PC-9 (cell line): ENCODE results near the gene HSPA1A. TPM values are rescaled to one million over a fixed set of nuclear protein-coding genes. Genes with fewer than 3 reads are reported as not detected.

ENCODE experiments used
- BruUV-seq: library from RNA; stranded (reverse); fragments of 400-500 nt; replicated peaks from 2 replicates; lab custom pipeline; 2021; lab: Mats Ljungman, UMichigan
- CTCF ChIA-PET: fragments of 300-600 bp; sonication (Branson Sonifier 250); formaldehyde crosslinking; loops from one replicate; lab custom pipeline; 2022; ENCODE audit warnings: antibody characterized with exemption; lab: Charles Lee
- POLR2A ChIA-PET: fragments of 300-600 bp; sonication (Branson Sonifier 250); formaldehyde crosslinking; loops from one replicate; lab custom pipeline; 2022; ENCODE audit warnings: antibody characterized with exemption; ENCODE audit not compliant: unreplicated experiment; lab: Charles Lee
- DNase-seq, 2 experiments: peaks; one replicate each; pipeline versions ENCODE4 v3.0.0 to v3.0.0-alpha.2; 2015 to 2022; ENCODE audit warnings: mixed read lengths in 1 of 2
- H2AFZ ChIP-seq: fragments of 200-600 bp; sonication (generic); 2 replicates; pipeline ENCODE4 v1.8.1; 2017; ENCODE audit warnings: antibody characterized with exemption
- H3F3A ChIP-seq: fragments of 200-600 bp; sonication (generic); 2 replicates; pipeline ENCODE4 v1.8.1; 2017; ENCODE audit warnings: antibody characterized with exemption, mild to moderate bottlenecking, low read depth; ENCODE audit not compliant: insufficient read depth
- H3K27ac ChIP-seq: fragments of 200-600 bp; sonication (generic); 2 replicates; pipeline ENCODE4 v1.6.1; 2016; ENCODE audit warnings: mixed run types
- H3K27me3 ChIP-seq: fragments of 200-600 bp; sonication (generic); 2 replicates; pipeline ENCODE4 v1.6.1; 2016; ENCODE audit warnings: low read depth, mixed run types; ENCODE audit not compliant: insufficient read depth
- H3K36me3 ChIP-seq: fragments of 200-600 bp; sonication (generic); 2 replicates; pipeline ENCODE4 v1.6.1; 2016; ENCODE audit warnings: low read depth, mixed run types
- H3K4me1 ChIP-seq: fragments of 200-600 bp; sonication (generic); replicated peaks from 2 replicates; pipeline ENCODE4 v1.6.1; 2016; ENCODE audit warnings: mixed run types; ENCODE audit not compliant: insufficient read depth
- H3K4me2 ChIP-seq: fragments of 200-600 bp; sonication (generic); 2 replicates; pipeline ENCODE4 v1.6.1; 2017; ENCODE audit warnings: mixed run types
- H3K4me3 ChIP-seq: fragments of 200-600 bp; sonication (generic); 2 replicates; pipeline ENCODE4 v1.6.1; 2016; ENCODE audit warnings: mixed run types
- H3K79me2 ChIP-seq: fragments of 200-600 bp; sonication (generic); 2 replicates; pipeline ENCODE4 v1.6.1; 2017; ENCODE audit warnings: low read depth, mixed run types
- H3K9me2 ChIP-seq: fragments of 200-600 bp; sonication (generic); 2 replicates; pipeline ENCODE4 v1.8.1; 2017; ENCODE audit warnings: mild to moderate bottlenecking; ENCODE audit not compliant: insufficient read depth
- H3K9me3 ChIP-seq: fragments of 200-600 bp; sonication (generic); 2 replicates; pipeline ENCODE4 v1.8.1; 2016; ENCODE audit warnings: low read depth; ENCODE audit not compliant: insufficient read depth
- H4K20me1 ChIP-seq: fragments of 200-600 bp; sonication (generic); 2 replicates; pipeline ENCODE4 v1.8.1; 2017; ENCODE audit not compliant: insufficient read depth
- EZH2 ChIP-seq: fragments of 200-600 bp; sonication (generic); IDR thresholded peaks from 2 replicates; pipeline ENCODE4 v1.8.0; 2017; ENCODE audit warnings: antibody characterized with exemption, low read depth
- intact Hi-C: fragments of 100-400 bp; cut with micrococcal nuclease; formaldehyde crosslinking; loops from one replicate; pipeline ENCODE4 v1.10.0; 2022; ENCODE audit not compliant: unreplicated experiment
- total RNA-seq: library from RNA; stranded (reverse); gene quantifications from 2 replicates; pipeline ENCODE4 v1.2.3, GENCODE V29; 2021
- TF ChIP-seq, protein P1 (sequence below): fragments of 200-600 bp; sonication (generic); conservative IDR thresholded peaks from 2 replicates; pipeline ENCODE4 v1.6.1; 2017; ENCODE audit warnings: mixed run types, antibody characterized with exemption, mild to moderate bottlenecking, moderate library complexity

Gene HSPA1A
- total RNA-seq, 1 experiment from 2014 or later = 385 TPM

GRCh38 chr6:31794294-31794865 is 21.0 kb upstream of the HSPA1A start:
- Histone ChIP-seq H3K4me3 (peak overlapping the region; percentile 86), H3K27me3 (no peaks in the 10 kb centered on the region), H3F3A (peaks cover 66% of the 10 kb centered on the region), H3K27ac (peak overlapping the region; percentile 78), H3K36me3 (peaks cover 10% of the 10 kb centered on the region), H3K4me1 (peaks cover 28% of the 10 kb centered on the region), H2AFZ (peak overlapping the region; percentile 35; the same call in 1 of the 2 replicates), H3K9me2 (no peaks in the 10 kb centered on the region), H3K79me2 (peaks cover 50% of the 10 kb centered on the region), H3K4me2 (peak overlapping the region; percentile 96), H3K9me3 (no peaks in the 10 kb centered on the region), H4K20me1 (no peaks in the 10 kb centered on the region; the same call in 1 of the 2 replicates)
- ChIA-PET POLR2A (interaction anchor here (0.5 kb wide), 1 partner anchor 14 kb away, joined by 3 read pairs; no protein-coding TSS in a partner anchor), CTCF (interaction anchor here (0.5 kb wide), 1 partner anchor 391 kb away, joined by 12 read pairs; no protein-coding TSS in a partner anchor)
- intact Hi-C loops = loop anchor here (2.0 kb wide), 1 partner anchor 18 kb away; the partner anchor contains the start of gene VWA7
- BruUV-seq = no TSS peak
- no peak for DNase-seq
- TF ChIP-seq, protein P1, sequence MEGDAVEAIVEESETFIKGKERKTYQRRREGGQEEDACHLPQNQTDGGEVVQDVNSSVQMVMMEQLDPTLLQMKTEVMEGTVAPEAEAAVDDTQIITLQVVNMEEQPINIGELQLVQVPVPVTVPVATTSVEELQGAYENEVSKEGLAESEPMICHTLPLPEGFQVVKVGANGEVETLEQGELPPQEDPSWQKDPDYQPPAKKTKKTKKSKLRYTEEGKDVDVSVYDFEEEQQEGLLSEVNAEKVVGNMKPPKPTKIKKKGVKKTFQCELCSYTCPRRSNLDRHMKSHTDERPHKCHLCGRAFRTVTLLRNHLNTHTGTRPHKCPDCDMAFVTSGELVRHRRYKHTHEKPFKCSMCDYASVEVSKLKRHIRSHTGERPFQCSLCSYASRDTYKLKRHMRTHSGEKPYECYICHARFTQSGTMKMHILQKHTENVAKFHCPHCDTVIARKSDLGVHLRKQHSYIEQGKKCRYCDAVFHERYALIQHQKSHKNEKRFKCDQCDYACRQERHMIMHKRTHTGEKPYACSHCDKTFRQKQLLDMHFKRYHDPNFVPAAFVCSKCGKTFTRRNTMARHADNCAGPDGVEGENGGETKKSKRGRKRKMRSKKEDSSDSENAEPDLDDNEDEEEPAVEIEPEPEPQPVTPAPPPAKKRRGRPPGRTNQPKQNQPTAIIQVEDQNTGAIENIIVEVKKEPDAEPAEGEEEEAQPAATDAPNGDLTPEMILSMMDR = no peak

DNA sequence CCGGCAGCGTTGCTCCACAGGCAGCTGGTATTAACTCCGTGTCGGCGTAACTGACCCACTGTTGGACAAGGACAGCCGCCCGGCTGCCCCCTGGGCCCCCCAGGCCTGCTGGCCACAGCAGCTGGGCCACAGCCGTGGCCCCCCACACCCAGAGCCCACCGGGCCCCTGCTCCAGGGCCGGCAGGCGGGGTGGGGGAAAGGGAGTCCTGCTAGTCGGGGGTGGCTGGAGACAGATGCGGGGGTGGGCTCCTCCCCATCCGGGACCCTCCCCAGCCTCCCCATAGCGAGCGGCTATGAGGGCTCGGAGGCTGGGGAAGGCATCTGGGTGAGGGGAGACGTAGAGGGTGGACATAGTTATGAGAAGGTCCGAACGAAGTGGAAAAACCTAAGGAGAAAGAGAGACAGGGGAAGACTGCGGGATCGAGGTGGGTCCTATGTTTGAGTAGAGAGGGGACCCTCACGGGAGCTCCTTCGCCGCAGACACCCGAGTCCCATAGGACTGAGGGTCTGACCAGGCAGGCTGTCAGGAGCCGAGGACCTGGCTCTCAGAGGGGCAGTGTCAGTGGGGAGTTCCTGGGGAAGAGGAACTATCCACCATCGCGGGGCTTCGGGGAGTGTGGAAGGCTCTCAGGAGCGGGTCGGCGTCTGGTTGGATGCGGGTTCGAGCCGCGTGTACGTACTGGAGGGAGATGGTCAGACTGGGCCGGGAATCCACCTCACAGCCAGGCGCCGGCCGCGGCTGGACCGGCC is 20.3 kb upstream of the HSPA1A start:
- POLR2A ChIA-PET = interaction anchor here (0.5 to 1.1 kb wide), 3 partner anchors 12 to 32 kb away, joined by 3 to 12 read pairs (median 3); partner anchors contain the start of genes HSPA1B and LSM2
- Histone ChIP-seq H3K9me3 (no peaks in the 10 kb centered on the region), H3K9me2 (no peaks in the 10 kb centered on the region), H4K20me1 (no peaks in the 10 kb centered on the region; the same call in 1 of the 2 replicates), H3K79me2 (peaks cover 46% of the 10 kb centered on the region), H3K27ac (peak overlapping the region; percentile 78), H3K4me3 (peak overlapping the region; percentile 86), H3K4me1 (peaks cover 28% of the 10 kb centered on the region), H3K36me3 (peaks cover 7% of the 10 kb centered on the region; the same call in 1 of the 2 replicates), H3K27me3 (no peaks in the 10 kb centered on the region), H3K4me2 (peak overlapping the region; percentile 96), H3F3A (peaks cover 63% of the 10 kb centered on the region), H2AFZ (peak overlapping the region; percentile 89)
- intact Hi-C loops = loop anchor here (2.0 kb wide), 1 partner anchor 18 kb away; the partner anchor contains the start of gene VWA7
- TSS peak; percentile 30 for BruUV-seq
- DNase-seq = no peak
- CTCF ChIA-PET = interaction anchor here (0.5 to 1.1 kb wide), 4 partner anchors 12 to 390 kb away, joined by 3 to 12 read pairs (median 6); partner anchors contain the start of gene LSM2
- TF ChIP-seq EZH2 = no peak
- TF ChIP-seq, protein P1 = no peak

GRCh38 chr6:31795616-31796298 is 19.6 kb upstream of the HSPA1A start, which contains the start of gene VARS1:
Gene VARS1 (minus strand): TSS chr6:31795752. CDS start chr6:31795217, 535 bp downstream.
- TF ChIP-seq, protein P1 = peak; percentile 73
- TF ChIP-seq EZH2 = no peak

More at GRCh38 chr6:31795616-31796298, 19.6 kb upstream of the HSPA1A start, which contains the start of gene VARS1:
- POLR2A ChIA-PET = interaction anchor here (0.6 to 1.3 kb wide), 6 partner anchors 11 to 243 kb away, joined by 3 to 42 read pairs (median 4); partner anchors contain the start of genes HSPA1A, HSPA1B, HSPA1L and LSM2
- peak within 1 kb of the TSS; percentile 78 for H3K27ac ChIP-seq
- H3F3A ChIP-seq = peaks cover 57% of the 10 kb centered on the region
- intact Hi-C loops = loop anchor here (1.0 to 2.0 kb wide), 3 partner anchors 19 to 32 kb away; partner anchors contain the start of genes HSPA1A, HSPA1B, HSPA1L and VWA7
- peaks cover 28% of the 10 kb centered on the region for H3K4me1 ChIP-seq
- H2AFZ ChIP-seq = peak within 1 kb of the TSS; percentile 89
- CTCF ChIA-PET = interaction anchor here (0.6 to 1.1 kb wide), 6 partner anchors 11 to 97 kb away, joined by 3 to 7 read pairs (median 6); partner anchors contain the start of gene LSM2
- no peaks in the 10 kb centered on the region for H4K20me1 ChIP-seq
- peak; percentile 89 to 96 for DNase-seq
- peaks cover 4% of the 10 kb centered on the region; the same call in 1 of the 2 replicates for H3K36me3 ChIP-seq
- no peaks in the 10 kb centered on the region for H3K27me3 ChIP-seq
- peak within 1 kb of the TSS; percentile 86 for H3K4me3 ChIP-seq
- H3K9me3 ChIP-seq = no peaks in the 10 kb centered on the region
- no peaks in the 10 kb centered on the region for H3K9me2 ChIP-seq
- H3K4me2 ChIP-seq = peak within 1 kb of the TSS; percentile 96
- no TSS peak for BruUV-seq
- peaks cover 42% of the 10 kb centered on the region for H3K79me2 ChIP-seq
